NCI-H2171 treated with DMSO at 0.1 percent for 48 hours (cell line): Measurements from ENCODE around the gene MTREX.
A peak's percentile ranks its signal among the peaks of the same experiment; 100 is the strongest.

Experiments
- DNase-seq: peaks from one replicate; lab custom pipeline; 2025; lab: John Stamatoyannopoulos, UW

The MTREX gene

DNA sequence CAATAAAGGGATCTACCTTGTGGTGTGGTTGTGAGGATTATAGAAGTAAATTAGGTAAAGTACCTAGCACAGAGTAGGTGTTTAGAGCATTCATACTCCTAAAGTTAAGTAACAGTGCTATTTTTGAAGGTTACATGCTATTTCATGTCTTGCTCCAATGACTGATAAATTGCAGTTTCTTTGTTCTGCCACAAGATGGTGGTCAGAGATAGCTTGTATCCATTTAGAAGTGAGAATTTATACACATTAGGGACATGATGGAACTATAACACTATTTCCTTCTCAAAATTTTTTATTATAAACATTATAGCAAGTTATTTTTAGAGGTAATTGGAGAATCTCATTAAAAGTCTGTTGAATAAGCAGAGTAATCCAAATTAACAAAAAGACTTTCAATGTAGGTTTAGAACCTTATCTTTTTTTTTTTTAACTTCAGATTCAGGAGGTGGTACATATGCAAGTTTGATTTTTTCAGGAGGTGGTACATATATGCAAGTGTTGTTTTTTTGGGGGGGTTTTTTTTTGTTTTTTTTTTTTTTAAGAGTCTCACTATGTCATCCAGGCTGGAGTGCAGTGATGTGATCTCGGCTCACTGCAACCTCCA, 17.1 kb downstream of the MTREX start:
- peak; percentile 66 for DNase-seq

DNA sequence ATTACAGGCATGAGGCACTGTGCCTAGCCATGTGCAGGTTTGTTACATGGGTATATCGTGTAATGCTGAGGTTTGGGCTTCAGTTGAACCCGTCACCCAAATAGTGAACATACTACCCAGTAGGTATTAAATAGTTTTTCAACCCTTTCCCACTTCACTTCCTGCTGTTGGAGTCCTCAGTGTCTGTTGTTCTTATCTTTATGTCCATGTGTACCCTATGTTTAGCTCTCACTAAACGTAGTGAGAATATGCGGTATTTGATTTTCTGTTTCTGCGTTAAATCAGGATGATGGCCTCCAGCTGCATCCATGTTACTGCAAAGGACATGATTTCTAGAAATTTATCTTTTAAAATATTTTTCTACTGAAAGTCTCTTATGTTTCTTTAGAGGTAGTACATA, 17.8 kb downstream of the MTREX start:
- no peak for DNase-seq

- DNase-seq = no peak
These were observed 19.5 kb downstream of the MTREX start for GRCh38 chr5:55327281-55327680.

GRCh38 chr5:55331321-55331720, 23.5 kb downstream of the MTREX start:
- DNase-seq = no peak

DNA sequence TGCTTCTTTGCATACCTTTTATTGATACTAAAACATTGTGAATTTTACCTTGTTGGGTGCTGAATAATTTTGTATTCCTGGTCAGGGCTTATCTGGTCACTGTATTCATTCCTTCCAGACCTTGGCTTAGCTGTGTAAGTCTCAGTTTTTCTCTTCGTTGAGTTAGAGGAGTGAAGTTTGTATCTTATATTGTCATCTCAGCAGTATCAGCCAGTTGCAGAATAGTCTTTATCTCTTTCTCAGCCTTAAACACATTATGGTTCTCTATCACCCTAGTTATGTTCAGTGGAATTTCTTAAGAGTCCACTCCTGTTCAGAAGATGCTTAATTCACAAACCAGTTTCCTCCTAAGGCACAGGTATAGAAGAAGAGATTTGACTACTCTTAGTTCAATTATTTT, 25.2 kb downstream of the MTREX start:
- DNase-seq = no peak

DNA sequence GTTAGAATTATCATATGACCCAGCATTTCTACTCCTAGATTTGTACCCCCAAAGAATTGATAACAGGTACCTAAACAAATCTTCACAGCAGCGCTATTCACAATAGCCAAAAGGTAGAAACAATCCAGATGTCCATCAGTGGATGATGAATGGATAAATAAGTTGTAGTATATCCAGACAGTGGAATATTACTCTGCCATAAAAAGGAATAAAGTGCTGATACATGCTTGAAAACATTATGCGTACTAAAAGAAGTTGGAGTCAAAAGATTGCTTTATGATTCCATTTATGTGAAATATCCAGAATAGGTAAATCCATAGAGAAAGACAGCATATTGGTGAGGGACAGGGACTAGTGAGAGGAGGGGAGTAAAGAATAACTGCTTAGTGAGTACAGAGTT, 26.0 kb downstream of the MTREX start:
- no peak for DNase-seq

GRCh38 chr5:55338092-55338613, 30.4 kb downstream of the MTREX start:
- no peak for DNase-seq

DNA sequence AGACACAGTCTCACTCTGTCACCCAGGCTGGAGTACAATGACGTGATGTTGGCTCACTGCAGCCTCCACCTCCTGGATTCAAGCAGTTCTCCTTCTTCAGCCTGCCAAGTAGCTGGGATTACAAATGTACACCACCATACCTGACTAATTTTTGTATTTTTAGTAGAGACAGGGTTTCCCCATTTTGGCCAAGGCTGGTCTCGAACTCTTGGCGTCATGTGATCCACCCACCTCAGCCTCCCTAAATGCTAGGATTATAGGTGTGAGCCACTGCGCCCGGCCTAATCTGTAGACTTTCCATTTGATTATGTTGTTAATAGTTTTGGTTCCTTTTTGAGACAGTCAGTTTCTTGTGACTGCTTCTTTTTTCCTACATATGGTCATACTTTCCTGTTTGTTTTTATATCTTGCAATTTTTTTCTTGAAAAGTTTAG, 31.0 kb downstream of the MTREX start:
- DNase-seq = no peak

DNA sequence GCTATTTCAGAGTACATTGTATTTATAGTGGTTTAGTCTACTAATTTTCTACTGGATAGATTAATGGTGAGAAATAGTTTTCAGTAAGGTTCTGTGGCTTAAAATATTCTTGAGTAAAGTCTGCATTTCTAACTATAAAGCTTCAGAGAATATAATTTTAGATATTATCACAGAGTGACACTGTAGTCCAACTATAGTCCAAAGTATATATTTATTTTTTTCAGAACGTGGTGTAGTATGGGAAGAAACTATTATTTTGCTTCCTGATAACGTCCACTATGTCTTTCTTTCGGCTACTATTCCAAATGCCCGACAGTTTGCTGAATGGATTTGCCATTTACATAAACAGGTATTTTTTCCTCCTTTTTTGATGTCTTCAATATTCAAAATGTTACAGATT, 35.3 kb downstream of the MTREX start:
- no peak for DNase-seq

GRCh38 chr5:55343609-55344008, 35.8 kb downstream of the MTREX start:
- DNase-seq = no peak

DNA sequence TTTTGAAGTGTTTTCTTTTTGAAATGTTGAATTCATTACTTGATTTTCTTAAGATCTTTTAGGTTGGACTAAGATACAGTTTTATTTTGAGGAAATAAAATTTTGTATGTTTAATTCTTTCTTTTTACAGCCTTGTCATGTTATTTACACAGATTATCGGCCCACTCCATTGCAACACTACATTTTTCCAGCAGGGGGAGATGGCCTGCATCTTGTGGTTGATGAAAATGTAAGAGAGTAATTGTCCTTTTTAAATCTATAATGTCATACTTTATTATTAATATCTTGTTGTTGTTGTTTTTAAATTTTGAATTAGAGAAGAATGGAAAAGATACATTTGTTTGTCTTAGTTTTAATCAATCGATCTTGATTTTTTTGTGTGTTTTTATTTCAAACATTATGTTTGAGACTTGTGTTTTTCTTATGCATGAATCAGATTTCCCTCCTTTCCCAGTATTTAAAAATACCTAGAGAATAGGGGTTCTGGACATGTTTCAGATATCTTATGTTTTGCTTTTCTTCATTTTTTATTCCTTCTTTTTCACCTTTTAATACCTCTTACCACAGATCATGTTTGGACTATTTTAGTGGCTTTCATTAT, 36.7 kb downstream of the MTREX start:
- DNase-seq = peak; percentile 60

DNA sequence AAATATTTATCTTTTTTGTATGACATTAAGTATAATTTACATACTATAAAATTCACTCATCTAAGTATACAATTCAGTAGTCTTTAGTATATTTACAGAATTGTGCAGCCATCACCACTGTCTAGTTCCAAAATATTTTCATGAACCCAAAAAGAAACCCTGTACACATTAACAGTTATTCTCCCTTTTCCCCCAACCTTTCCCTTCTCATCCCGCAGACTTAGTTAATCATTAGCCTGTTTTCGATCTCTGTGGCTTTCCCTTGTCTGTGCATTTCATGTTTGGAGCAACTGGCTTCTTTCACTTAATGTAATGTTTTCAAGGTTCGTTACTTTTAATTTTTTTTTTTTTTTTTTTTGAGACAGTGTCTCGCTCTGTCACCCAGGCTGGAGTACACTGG, 37.5 kb downstream of the MTREX start:
- no peak for DNase-seq

- DNase-seq = no peak
These were observed 40.0 kb downstream of the MTREX start for GRCh38 chr5:55347786-55348185.

- no peak for DNase-seq
These were observed 43.0 kb downstream of the MTREX start for GRCh38 chr5:55350754-55351153.

GRCh38 chr5:55356896-55357295, 49.1 kb downstream of the MTREX start:
- no peak for DNase-seq

DNA sequence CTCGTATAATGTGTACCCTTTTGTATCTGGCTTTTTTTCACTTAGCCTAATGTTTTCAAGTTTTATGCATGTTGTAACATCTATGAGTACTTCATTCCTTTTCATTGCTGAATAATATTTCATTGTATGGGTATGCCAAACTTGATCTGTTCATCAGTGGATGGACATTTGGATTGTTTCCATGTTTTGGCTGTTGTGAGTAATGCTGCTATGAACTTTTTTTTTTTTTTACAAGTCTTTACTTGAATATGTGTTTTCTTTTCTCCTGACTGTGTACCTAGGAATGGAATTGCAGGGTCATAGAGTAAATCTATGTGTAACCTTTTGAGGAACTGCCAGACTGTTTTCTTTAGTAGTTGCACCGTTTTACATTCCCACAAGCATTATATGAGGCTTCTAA, 52.4 kb downstream of the MTREX start:
- DNase-seq = no peak

- DNase-seq = no peak
These were observed 56.1 kb downstream of the MTREX start for GRCh38 chr5:55363856-55364255.

GRCh38 chr5:55364537-55365055, 56.8 kb downstream of the MTREX start:
- no peak for DNase-seq

- DNase-seq = no peak
These were observed 62.6 kb downstream of the MTREX start for GRCh38 chr5:55370291-55370925.

DNA sequence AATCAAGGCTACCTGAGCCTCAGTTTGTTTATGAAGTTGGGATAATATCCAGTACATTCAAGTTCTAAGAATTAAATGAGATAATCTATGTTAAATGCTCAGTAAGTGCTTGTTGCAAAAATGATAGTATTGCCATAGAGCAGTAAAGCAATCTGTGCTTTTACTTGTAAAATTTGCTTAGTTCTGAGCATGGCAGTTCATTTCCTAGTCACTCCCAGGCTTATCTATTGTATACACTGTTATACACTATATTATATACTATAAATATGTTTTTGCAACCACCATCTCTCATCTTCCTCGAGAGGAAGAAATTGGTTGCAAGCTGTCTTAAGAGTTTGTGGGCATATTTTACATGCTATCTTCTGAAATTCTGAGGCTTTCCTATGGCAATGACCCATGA, 63.4 kb downstream of the MTREX start:
- DNase-seq = no peak

DNA sequence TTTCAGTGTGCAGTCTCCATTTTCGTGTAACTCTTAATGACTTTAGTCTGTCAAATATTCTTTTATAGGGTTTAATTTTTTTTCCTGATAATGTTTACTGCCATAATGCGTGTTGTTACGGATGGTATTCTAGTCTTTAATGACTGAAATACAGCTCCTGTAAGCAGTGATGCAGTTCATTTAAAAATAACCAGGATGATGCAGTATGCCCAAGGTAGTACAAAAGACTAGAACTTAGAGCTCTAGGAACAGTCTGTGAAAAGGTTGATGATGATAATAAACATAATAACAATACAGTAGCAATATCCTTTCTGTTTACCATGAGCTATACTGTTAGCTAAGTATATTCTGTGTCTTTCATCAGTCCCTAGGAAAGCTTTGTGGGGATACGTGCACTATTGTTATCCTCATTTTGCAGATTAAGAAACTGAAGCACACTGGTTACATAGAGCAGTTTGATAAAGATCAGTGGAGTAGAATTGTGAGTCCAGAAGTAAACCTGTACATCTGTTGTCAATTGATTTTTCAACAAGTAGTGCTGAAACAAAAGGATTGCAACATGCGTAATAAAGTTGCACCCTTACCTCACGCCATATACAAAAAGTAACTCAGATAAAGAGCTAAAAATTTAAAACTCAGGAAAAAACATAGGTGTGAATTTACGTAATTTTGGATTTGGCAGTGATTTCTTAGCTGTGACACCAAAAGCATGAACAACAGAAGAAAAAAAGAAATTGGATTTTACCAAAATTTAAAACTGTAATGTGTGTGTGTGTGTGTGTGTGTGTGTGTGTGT, 64.5 kb downstream of the MTREX start:
- no peak for DNase-seq

- DNase-seq = no peak
These were observed 70.0 kb downstream of the MTREX start for GRCh38 chr5:55377810-55378209.
